Measurements from ENCODE around the gene QDPR. TPM values are rescaled to one million over a fixed set of nuclear protein-coding genes. Genes with fewer than 3 reads are reported as not detected.

The QDPR gene
- polyA plus RNA-seq, 4 donors = 33.6 to 66.5 (median 52.1) TPM

DNA sequence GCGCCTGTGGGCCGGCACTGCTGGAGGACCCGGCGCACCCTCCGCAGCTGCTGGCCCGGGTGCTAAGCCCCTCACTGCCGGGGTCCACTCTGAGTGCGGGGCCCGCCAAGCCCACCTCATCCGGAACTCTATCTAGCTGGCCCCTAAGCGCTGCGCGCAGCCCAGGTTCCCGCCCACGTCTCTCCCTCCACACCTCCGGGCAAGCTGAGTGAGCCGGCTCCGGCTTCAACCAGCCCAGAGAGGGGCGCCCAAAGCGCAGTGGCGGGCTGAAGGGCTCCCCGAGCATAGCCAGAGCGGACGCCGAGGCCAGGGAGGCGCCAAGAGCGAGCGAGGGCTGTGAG, 75.2 kb downstream of the QDPR start:
- DNase-seq (ENCODE audit: low read depth in 4 of 4, low spot score in 3 of 4) = no peak

Other genes with a start within 250 kb of the QDPR start
- not detected for gene CLRN2, start 3.1 kb upstream of the QDPR start, polyA plus RNA-seq (ENCODE audit: insufficient read length in 4 of 4)
- gene LAP3, start 65.1 kb upstream of the QDPR start, polyA plus RNA-seq (ENCODE audit: insufficient read length in 4 of 4) = 10 to 100 TPM; 50.9 to 86.6 (median 72.9) TPM
- gene MED28, start 102.6 kb upstream of the QDPR start, polyA plus RNA-seq (ENCODE audit: insufficient read length in 4 of 4) = 10 to 100 TPM; 55.3 to 69.3 (median 67.1) TPM